GM11168 (cell line): ENCODE data around the gene ANKS6.

Source experiments
- in situ Hi-C: fragments of 300-500 bp; cut with MboI; formaldehyde crosslinking; loops from one replicate; pipeline ENCODE4 v1.12.0; 2022; ENCODE audit warnings: low sequenced_read_pairs; ENCODE audit not compliant: unreplicated experiment

ANKS6 gene

DNA sequence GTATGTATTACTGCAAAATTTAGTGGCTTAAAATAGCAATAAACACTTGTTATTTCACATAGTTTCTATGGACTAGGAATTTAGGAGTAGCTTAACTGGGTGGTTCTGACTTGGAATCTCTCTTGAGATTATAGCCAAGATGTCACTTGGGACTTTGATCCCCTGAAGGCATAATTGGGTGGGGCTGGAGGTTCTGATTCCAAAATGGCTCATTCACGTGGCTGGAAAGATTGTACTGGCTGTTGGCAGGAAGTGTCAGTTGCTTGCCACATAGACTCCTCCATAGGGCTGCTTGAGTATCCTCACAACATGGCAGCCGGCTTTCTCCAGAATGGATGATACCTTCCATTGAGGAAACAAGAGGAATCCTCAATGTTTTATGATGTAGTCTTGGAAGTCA is 22.4 kb upstream of the ANKS6 start:
- in situ Hi-C loops, result no loop called here

GRCh38 chr9:98815391-98815951 is 19.1 kb upstream of the ANKS6 start:
- in situ Hi-C loops, result no loop called here

DNA sequence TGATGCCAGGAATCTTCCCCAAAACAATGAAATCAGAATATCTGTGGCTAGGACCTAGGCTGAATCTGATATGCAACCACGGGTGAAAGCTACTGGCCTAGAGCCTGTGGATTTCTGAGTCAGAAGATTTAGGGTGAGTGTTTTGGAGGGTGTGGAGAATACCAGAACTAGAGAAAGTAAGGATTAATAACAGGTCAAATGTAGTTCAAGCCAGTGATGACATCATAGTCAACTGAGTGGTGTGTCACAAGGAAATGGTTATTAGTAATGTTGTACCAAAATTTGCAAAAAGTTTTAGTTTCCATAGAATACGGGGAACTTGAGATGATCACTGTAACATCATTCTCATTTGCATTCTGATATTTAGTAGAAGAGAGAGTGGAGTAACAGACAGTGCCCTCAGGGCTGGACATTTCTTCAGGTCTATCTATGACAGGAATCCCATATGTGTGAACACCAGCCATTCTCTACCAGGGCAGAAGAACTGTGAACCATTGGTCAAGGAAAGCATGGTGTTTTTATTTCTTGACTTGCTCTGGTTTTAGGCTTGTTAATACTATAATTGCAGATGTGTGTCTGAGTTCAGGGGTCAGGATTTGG is 14.8 kb upstream of the ANKS6 start:
- in situ Hi-C loops, result no loop called here

GRCh38 chr9:98810102-98810842 is 13.9 kb upstream of the ANKS6 start:
- in situ Hi-C loops, result no loop called here

- in situ Hi-C loops, result no loop called here
Measured at GRCh38 chr9:98809311-98810101, 13.2 kb upstream of the ANKS6 start.

GRCh38 chr9:98808875-98809274 is 12.5 kb upstream of the ANKS6 start:
- in situ Hi-C loops, result no loop called here

GRCh38 chr9:98808411-98808815 is 12.1 kb upstream of the ANKS6 start:
- in situ Hi-C loops, result no loop called here

DNA sequence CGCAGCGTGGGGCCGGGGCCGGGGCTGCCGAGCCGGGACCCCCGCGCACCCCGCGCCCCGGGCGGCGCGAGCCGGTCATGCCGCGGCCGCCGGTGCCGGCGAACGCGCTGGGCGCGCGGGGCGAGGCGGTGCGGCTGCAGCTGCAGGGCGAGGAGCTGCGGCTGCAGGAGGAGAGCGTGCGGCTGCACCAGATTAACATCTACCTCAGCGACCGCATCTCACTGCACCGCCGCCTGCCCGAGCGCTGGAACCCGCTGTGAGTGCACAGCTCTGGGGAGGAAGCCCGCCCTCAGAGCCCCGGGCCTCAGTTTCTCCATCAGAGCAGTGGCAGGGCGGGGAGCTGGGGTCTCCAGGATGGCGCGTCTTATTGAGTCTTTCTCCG is 11.4 kb upstream of the ANKS6 start:
- in situ Hi-C loops, result no loop called here

GRCh38 chr9:98807070-98807813 is 10.9 kb upstream of the ANKS6 start, which contains the start of gene GALNT12:
TSS of gene GALNT12 (plus strand) at chr9:98807670. CDS start at chr9:98807699, 29 bp downstream.
- in situ Hi-C loops, result no loop called here

DNA sequence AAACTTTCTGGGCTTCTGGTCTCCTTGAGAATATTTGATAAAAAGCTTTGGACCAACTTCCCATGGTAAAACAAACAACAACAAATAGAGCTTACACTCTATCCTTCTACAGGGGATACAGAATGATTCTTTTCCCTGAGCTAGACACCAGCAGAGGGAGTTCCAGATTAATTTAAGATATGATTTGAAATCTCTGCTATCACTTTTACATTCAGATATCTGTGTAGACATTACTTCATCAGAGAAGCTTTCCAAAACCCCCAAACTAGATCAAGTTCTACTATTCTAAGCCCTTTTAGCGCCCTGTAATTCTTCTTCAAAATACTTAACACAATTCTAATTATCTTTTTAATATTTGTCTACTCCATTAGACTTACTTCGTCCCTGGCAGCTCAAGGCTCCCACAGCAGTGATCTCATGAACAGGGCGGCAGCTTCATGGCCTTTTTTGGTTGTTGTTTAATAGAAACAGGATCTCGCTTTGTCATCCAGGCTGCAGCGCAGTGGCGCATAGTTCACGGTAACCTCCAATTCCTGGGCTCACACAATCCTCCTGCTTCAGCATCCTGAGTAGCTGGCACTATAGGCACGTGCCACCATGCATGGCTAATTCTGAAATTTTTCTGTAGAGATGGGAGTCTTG is 10.2 kb upstream of the ANKS6 start:
- in situ Hi-C loops, result no loop called here

- in situ Hi-C loops, result no loop called here
Measured at GRCh38 chr9:98805506-98806272, 9.3 kb upstream of the ANKS6 start.

- in situ Hi-C loops, result no loop called here
Measured at GRCh38 chr9:98804083-98804482, 7.7 kb upstream of the ANKS6 start.

DNA sequence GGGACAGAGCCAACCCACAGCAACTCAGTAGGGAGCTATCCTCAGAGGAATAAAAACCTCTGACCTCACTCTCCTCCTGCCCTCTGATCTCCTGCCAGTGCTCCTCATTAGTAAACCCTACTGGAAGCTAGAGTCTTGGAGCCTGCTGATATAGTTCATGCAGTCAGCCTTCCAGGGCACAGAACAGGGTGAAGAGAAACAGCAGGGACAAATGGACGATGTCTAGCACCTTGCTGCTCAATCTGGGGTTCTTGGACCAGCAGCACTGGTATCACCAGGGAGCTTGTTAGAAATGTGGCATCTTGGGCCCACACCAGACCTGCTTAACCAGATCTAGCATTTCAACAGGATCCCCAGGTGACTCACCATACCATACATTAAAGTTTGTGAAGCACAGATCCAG is 5.6 kb upstream of the ANKS6 start:
- in situ Hi-C loops, result no loop called here

- in situ Hi-C loops, result no loop called here
Measured at GRCh38 chr9:98801561-98801960, 5.2 kb upstream of the ANKS6 start.

DNA sequence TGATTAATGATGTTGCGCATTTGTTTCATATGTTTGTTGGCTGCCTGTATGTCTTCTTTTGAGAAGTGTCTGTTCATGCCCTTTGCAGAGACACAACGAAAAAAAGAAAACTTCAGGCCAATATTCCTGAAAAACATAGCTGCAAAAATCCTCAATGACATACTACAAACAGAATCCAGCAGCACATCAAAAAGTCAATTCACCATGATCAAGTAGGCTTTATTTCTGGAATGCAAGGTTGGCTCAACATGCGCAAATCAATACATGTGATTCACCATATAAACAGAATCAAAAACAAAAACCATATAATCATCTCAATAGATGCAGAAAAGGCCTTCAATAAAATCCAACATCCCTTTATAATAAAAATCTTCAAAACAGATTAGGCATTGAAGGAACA is 1.9 kb upstream of the ANKS6 start:
- in situ Hi-C loops, result no loop called here

DNA sequence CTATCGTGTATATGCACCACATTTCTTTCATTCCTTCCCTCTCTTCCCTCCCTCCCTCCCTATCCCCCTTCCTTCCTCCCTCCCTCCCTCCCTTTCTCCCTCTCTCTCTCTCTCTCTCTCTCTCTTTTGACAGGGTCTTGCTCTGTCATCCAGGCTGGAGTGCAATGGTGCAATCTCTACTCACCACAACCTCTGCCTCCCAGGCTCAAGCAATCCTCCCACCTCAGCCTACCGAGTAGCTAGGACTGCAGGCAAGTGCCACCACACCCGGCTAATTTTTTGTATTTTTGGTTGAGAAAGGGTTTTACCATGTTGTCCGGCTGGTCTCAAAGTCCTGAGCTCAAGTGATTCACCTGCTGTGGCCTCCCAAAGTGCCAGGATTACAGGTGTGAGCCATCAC is 1.1 kb upstream of the ANKS6 start:
- in situ Hi-C loops, result no loop called here

- in situ Hi-C loops, result no loop called here
Measured at GRCh38 chr9:98795970-98796363, 388 bp downstream of the ANKS6 start.

DNA sequence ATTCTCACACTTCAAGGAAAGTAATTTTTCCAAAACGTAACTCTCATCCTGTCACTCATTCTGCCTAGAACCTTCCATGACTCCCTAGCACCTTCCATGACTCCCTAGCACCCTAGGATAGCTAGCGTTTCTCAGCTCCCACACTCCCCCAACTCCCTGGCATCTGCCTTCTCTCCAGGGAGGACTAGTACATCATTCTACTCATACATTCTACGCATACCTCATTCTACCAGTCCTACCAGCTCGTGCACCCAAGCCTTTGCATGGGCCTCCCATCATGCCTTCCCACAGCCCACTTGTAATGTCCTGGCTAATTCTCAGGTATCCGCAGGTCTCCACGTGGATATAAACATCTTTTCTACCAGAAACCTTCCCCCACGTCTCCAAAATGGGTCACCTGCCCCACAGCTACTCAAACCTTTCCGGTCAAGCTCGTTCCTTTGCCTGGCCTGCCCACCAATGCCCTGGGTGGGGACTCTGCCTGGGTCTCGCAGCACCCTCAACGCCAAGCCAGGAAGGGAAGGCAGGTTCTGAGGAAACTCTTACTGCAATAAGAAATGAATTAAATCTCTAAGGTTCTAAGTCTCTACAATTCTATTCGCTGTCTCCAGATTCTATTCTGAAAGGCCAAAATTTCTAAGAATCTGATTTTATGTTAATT is 930 bp downstream of the ANKS6 start:
- in situ Hi-C loops, result no loop called here

- in situ Hi-C loops, result no loop called here
Measured at GRCh38 chr9:98794802-98795201, 1.6 kb downstream of the ANKS6 start.
